Glutamatergic neuron (in vitro differentiated cells): Measurements from ENCODE around the gene CHD2. TPM values are rescaled to one million over a fixed set of nuclear protein-coding genes. Genes with fewer than 3 reads are reported as not detected.

Experiments used
- DNase-seq: peaks from one replicate; pipeline ENCODE4 v3.0.0; 2022
- H3K27ac Mint-ChIP-seq: one replicate; pipeline ENCODE4 v1.8.0; 2020; ENCODE audit warnings: mild to moderate bottlenecking, mixed read lengths, inconsistent platforms; ENCODE audit not compliant: unreplicated experiment
- H3K27me3 Mint-ChIP-seq: one replicate; pipeline ENCODE4 v1.8.0; 2020; ENCODE audit warnings: mild to moderate bottlenecking, moderate library complexity, mixed read lengths, inconsistent platforms; ENCODE audit not compliant: unreplicated experiment
- H3K36me3 Mint-ChIP-seq: one replicate; pipeline ENCODE4 v1.8.0; 2020; ENCODE audit warnings: mild to moderate bottlenecking, mixed read lengths, inconsistent platforms; ENCODE audit not compliant: unreplicated experiment
- H3K4me1 Mint-ChIP-seq: one replicate; pipeline ENCODE4 v1.8.0; 2020; ENCODE audit warnings: mild to moderate bottlenecking, low read depth, mixed read lengths, inconsistent platforms; ENCODE audit not compliant: unreplicated experiment
- H3K4me3 Mint-ChIP-seq: one replicate; pipeline ENCODE4 v1.8.0; 2020; ENCODE audit warnings: mild to moderate bottlenecking, mixed read lengths, inconsistent platforms; ENCODE audit not compliant: unreplicated experiment
- H3K9me3 Mint-ChIP-seq: one replicate; pipeline ENCODE4 v1.8.0; 2020; ENCODE audit warnings: mild to moderate bottlenecking, moderate library complexity, mixed read lengths, inconsistent platforms; ENCODE audit not compliant: unreplicated experiment
- CTCF ChIP-seq: fragments of 200-600 bp; sonication (generic); IDR thresholded peaks from one replicate; pipeline ENCODE4 v1.5.0; 2021; ENCODE audit not compliant: partially characterized antibody, unreplicated experiment
- total RNA-seq: library from RNA; stranded (reverse); fragmentation: NEBNext Ultra II Directional; extraction: Animal tissue kit (Norgen Biotek cat#: 25700); gene quantifications from one replicate; pipeline ENCODE4 v1.2.1, GENCODE V29; 2021; ENCODE audit not compliant: unreplicated experiment

The CHD2 gene
- total RNA-seq, 1 donor from 2014 or later = 201 TPM

DNA sequence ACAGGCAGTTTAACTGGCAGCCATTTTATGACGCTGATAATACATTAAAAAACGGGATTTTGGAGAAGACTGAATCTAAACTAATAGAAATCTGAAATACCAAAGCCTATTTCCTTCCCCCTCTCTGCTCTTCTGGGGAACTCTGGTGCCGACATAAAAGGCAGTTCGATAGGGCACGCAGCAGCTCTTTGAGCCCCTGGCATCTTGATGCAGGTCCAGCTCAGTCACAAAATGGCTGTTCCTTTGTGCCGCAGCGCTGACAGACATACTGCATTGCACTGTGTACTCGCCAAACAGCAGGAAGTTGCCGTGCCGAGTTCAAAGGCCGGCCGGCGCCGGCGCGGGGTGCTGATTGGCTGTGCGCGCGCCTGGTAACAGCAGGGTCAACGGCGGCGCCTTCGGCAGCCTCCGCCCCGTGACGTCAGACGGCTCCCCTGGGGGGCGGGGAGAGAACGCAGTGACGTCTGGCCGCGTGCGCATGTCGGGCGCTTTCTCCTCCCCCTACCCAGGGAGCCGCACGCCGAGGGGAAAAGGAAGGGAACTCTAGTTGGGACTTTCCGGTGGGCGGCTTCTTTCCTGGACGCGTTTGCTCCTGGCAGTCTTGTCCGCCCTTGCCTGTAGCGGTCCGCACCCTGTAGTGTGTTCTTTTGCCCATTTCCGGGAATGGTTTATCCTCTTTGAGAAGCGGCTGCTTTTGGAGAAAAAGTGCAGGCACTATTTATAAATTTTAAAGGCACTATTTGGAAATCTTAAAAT, 4.0 kb downstream of the CHD2 start:
- H3K36me3 Mint-ChIP-seq = peaks cover 4% of the 10 kb centered on the region
- peak overlapping the region; percentile 98 for H3K4me3 Mint-ChIP-seq
- TF ChIP-seq CTCF = no peak
- peaks cover 21% of the 10 kb centered on the region for H3K9me3 Mint-ChIP-seq
- DNase-seq = peak; percentile 100
- peaks cover 38% of the 10 kb centered on the region for H3K4me1 Mint-ChIP-seq
- H3K27ac Mint-ChIP-seq = peak overlapping the region; percentile 100
- peaks cover 24% of the 10 kb centered on the region for H3K27me3 Mint-ChIP-seq

GRCh38 chr15:92904722-92905571, 4.8 kb downstream of the CHD2 start:
- Mint-ChIP-seq H3K27ac (peak overlapping the region; percentile 97), H3K4me1 (peaks cover 39% of the 10 kb centered on the region), H3K36me3 (no peaks in the 10 kb centered on the region), H3K27me3 (peaks cover 24% of the 10 kb centered on the region), H3K4me3 (peak overlapping the region; percentile 98), H3K9me3 (peaks cover 18% of the 10 kb centered on the region)
- TF ChIP-seq CTCF = no peak
- DNase-seq = no peak

DNA sequence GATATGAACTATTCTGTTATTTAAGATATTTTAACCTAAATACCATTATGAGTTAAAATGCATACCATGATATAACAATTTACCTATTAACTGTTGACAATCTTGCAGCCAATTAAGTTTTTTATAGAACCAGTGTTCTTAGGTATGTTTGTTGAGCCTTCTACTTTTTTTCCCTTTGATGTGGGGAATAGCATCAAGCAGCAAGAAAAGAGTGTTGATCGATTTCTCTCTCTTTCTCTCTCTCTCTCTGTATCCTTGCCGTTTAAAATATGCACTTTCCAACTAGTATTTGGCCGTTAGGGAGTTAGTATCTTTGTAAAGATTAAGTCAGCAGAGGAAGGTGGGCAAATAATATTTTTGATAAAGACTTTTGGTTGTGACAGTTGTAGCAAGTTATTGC, 5.9 kb downstream of the CHD2 start:
- Mint-ChIP-seq H3K9me3 (peaks cover 14% of the 10 kb centered on the region), H3K4me1 (peaks cover 44% of the 10 kb centered on the region), H3K36me3 (no peaks in the 10 kb centered on the region), H3K27me3 (peaks cover 17% of the 10 kb centered on the region), H3K4me3 (peak overlapping the region; percentile 66), H3K27ac (peak overlapping the region; percentile 65)
- TF ChIP-seq CTCF = no peak
- DNase-seq = no peak

DNA sequence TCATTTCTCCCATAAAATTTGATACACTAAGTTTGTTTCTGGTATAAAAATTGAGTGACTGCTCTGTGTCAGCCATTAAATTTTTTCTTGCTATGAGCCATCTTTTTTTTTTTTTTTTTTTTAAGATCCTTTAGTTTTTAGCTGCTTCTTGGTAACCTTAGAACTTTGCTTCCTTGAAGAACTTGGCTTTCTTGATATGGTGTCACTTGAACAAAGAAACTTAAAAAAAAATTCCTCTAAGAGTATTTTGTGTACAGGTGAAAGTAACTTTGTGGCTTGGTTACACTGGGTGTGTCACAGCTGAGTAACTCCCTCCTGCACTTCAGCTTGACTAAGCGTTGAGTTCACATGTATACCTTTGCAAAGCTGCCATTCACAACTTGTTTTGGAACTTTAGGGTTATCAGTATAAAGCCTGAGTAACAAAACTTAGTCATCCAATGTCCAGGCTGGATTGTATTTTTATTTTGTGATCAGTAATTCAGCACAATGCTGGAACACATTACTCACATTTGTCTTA, 6.5 kb downstream of the CHD2 start:
- TF ChIP-seq CTCF = no peak
- Mint-ChIP-seq H3K36me3 (no peaks in the 10 kb centered on the region), H3K4me1 (peaks cover 44% of the 10 kb centered on the region), H3K27me3 (peaks cover 17% of the 10 kb centered on the region), H3K9me3 (peaks cover 14% of the 10 kb centered on the region), H3K27ac (peak overlapping the region; percentile 65), H3K4me3 (peak overlapping the region; percentile 66)
- DNase-seq = no peak
